Vagina (tissue), 2 donors: ENCODE results near the gene LUZP1.

Experiments
- POLR2A ChIP-seq, 2 donors: fragments of 450-650 bp; IDR thresholded peaks; one replicate each; pipeline ENCODE4 v1.6.1; 2017; ENCODE audit warnings: antibody characterized with exemption in 2 of 2, mild to moderate bottlenecking in 2 of 2, moderate library complexity in 2 of 2
- POLR2AphosphoS5 ChIP-seq, 2 donors: sonication (generic); formaldehyde crosslinking; IDR thresholded peaks; one replicate each; pipeline ENCODE4 v1.9.0; 2017; ENCODE audit warnings: antibody characterized with exemption in 2 of 2, mild to moderate bottlenecking in 2 of 2, low read depth in 1 of 2; ENCODE audit not compliant: insufficient read depth in 1 of 2
- TF ChIP-seq, protein P1 (sequence below), 3 experiments: fragments of 450-650 bp in 2 of 3; fragments of 200-600 bp in 1 of 3; sonication (generic) in 1 of 3; IDR thresholded peaks; one replicate each; pipeline ENCODE4 v1.5.1; 2017 to 2019; ENCODE audit warnings: antibody characterized with exemption in 3 of 3, mild to moderate bottlenecking in 2 of 3, moderate library complexity in 2 of 3

DNA sequence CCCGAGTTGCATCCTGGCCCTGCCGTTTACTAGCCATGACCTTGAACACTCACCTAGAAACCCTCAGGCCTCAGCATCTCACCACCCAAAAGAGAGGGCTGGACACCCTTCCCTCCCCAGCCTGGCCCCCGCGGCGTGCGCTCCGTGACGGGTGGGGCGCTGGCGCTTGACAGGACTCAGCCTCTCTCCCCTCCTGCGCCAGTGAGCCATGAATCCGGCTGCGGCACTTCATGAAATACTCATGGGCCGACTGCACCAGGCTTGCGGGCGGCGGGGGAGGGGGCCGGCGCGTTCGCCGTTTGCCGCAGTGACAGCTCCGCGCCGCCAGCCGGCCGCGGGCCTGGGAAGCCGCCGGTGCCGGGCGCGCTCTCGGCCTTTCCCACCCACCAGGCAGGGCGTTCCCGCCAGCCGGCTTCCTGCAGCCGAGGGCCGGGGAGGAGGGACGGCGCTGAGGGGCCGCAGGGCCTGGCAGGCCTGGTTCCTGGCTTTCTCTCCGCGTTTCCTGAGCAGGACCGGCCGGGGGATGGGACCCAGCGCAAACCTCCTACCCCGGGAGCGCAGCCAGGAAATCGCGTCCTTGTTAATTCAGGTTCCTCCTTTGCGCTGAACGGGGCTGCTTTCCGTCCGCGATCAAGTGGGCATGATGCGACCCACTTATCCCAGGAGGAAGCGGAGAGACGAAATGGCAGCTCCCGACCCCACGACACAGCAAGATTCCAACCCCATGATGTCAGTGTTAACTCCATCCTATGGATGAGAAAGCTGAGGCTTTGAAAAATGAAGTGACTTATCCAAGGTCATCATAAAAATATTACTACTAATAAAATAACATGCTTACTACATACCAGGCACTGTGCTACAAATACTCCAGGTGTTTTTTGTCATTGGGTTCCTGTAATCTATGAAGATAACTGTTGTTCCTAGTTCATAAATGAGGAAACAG lies 9.1 kb upstream of the LUZP1 start:
- TF ChIP-seq, protein P1, sequence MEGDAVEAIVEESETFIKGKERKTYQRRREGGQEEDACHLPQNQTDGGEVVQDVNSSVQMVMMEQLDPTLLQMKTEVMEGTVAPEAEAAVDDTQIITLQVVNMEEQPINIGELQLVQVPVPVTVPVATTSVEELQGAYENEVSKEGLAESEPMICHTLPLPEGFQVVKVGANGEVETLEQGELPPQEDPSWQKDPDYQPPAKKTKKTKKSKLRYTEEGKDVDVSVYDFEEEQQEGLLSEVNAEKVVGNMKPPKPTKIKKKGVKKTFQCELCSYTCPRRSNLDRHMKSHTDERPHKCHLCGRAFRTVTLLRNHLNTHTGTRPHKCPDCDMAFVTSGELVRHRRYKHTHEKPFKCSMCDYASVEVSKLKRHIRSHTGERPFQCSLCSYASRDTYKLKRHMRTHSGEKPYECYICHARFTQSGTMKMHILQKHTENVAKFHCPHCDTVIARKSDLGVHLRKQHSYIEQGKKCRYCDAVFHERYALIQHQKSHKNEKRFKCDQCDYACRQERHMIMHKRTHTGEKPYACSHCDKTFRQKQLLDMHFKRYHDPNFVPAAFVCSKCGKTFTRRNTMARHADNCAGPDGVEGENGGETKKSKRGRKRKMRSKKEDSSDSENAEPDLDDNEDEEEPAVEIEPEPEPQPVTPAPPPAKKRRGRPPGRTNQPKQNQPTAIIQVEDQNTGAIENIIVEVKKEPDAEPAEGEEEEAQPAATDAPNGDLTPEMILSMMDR (IDR thresholded peaks at IDR 0.05): peak in 1 of 3 experiments; percentile 20
- TF ChIP-seq POLR2AphosphoS5 (IDR thresholded peaks at IDR 0.05; ENCODE audit: insufficient read depth in 1 of 2, low read depth in 1 of 2) (peak in 1 of 2 donors; percentile 58), POLR2A (IDR thresholded peaks at IDR 0.05) (no peak)
